Neuronal stem cell (in vitro differentiated cells): ENCODE data around the gene RASSF5.

Experiments used
- DNase-seq: peaks from one replicate; pipeline ENCODE4 v3.0.0-alpha.2; 2013; ENCODE audit warnings: low spot score
- H2AFZ ChIP-seq: one replicate; pipeline ENCODE4 v1.6.1; 2013; ENCODE audit warnings: mild to moderate bottlenecking, low read length, inconsistent platforms
- H2AK5ac ChIP-seq: 2 replicates; pipeline ENCODE4 v1.6.1; 2013; ENCODE audit warnings: low read depth, mild to moderate bottlenecking, inconsistent platforms, low read length, moderate library complexity, mixed read lengths
- H2BK120ac ChIP-seq: 2 replicates; pipeline ENCODE4 v1.6.1; 2013; ENCODE audit warnings: low read depth, mild to moderate bottlenecking, inconsistent platforms, low read length, moderate library complexity, mixed read lengths
- H2BK12ac ChIP-seq: one replicate; pipeline ENCODE4 v1.6.1; 2013; ENCODE audit warnings: low read length, inconsistent platforms
- H2BK15ac ChIP-seq: 2 replicates; pipeline ENCODE4 v1.6.1; 2013; ENCODE audit warnings: mild to moderate bottlenecking, low read length, inconsistent platforms, mixed read lengths
- H2BK5ac ChIP-seq: one replicate; pipeline ENCODE4 v1.6.1; 2013; ENCODE audit warnings: inconsistent platforms, mild to moderate bottlenecking, low read length, moderate library complexity
- H3K14ac ChIP-seq: one replicate; pipeline ENCODE4 v1.6.1; 2013; ENCODE audit warnings: low read length, inconsistent platforms
- H3K18ac ChIP-seq: 2 replicates; pipeline ENCODE4 v1.6.1; 2013; ENCODE audit warnings: low read length, inconsistent platforms
- H3K23ac ChIP-seq: 2 replicates; pipeline ENCODE4 v1.6.1; 2013; ENCODE audit warnings: low read depth, mild to moderate bottlenecking, mixed read lengths, low read length, inconsistent platforms; ENCODE audit not compliant: poor library complexity
- H3K27ac ChIP-seq: replicated peaks from 3 replicates; pipeline ENCODE4 v1.5.1; 2013; ENCODE audit warnings: low read length, inconsistent platforms
- H3K27me3 ChIP-seq, 3 experiments: 2 replicates each; pipeline ENCODE4 v1.6.1; 2013; ENCODE audit warnings: low read length in 3 of 3, mild to moderate bottlenecking in 2 of 3, inconsistent platforms in 1 of 3, low read depth in 1 of 3, mixed read lengths in 1 of 3, moderate library complexity in 1 of 3; ENCODE audit not compliant: control insufficient read depth in 3 of 3, insufficient read depth in 3 of 3
- H3K36me3 ChIP-seq, 2 donors: replicated peaks in 1 of 2; 2 replicates each; pipeline ENCODE4 v1.6.1; 2013; ENCODE audit warnings: low read length in 2 of 2; ENCODE audit not compliant: control insufficient read depth in 2 of 2, insufficient read depth in 2 of 2
- H3K4ac ChIP-seq: 2 replicates; pipeline ENCODE4 v1.6.1; 2013; ENCODE audit warnings: inconsistent platforms, mild to moderate bottlenecking, low read length, moderate library complexity
- H3K4me1 ChIP-seq, 2 donors: 1 replicate in 1 of 2; 2 replicates in 1 of 2; pipeline ENCODE4 v1.6.1; 2013; ENCODE audit warnings: low read length in 2 of 2, low read depth in 1 of 2; ENCODE audit not compliant: control insufficient read depth in 2 of 2, insufficient read depth in 1 of 2
- H3K4me2 ChIP-seq: one replicate; pipeline ENCODE4 v1.6.1; 2013; ENCODE audit warnings: mild to moderate bottlenecking, low read length, inconsistent platforms; ENCODE audit not compliant: insufficient read depth, poor library complexity, severe bottlenecking
- H3K4me3 ChIP-seq, 2 donors: 2 replicates each; pipeline ENCODE4 v1.5.1; 2013; ENCODE audit warnings: low read length in 2 of 2, mild to moderate bottlenecking in 2 of 2, inconsistent platforms in 1 of 2, moderate library complexity in 1 of 2
- H3K79me1 ChIP-seq: one replicate; pipeline ENCODE4 v1.6.1; 2013; ENCODE audit warnings: low read depth, mild to moderate bottlenecking, inconsistent platforms, low read length, moderate library complexity
- H3K9ac ChIP-seq: one replicate; pipeline ENCODE4 v1.6.1; 2013; ENCODE audit warnings: mild to moderate bottlenecking, low read depth, low read length, inconsistent platforms; ENCODE audit not compliant: poor library complexity
- H3K9me3 ChIP-seq, 2 donors: replicated peaks in 1 of 2; 2 replicates each; pipeline versions ENCODE3 to v1.6.1; 2013; ENCODE audit warnings: low read length in 2 of 2, mild to moderate bottlenecking in 2 of 2, inconsistent platforms in 1 of 2, low read depth in 1 of 2, mixed read lengths in 1 of 2, moderate library complexity in 1 of 2; ENCODE audit not compliant: control insufficient read depth in 2 of 2, insufficient read depth in 1 of 2
- H4K8ac ChIP-seq: one replicate; pipeline ENCODE4 v1.6.1; 2013; ENCODE audit warnings: low read depth, mild to moderate bottlenecking, inconsistent platforms, low read length, moderate library complexity
- H4K91ac ChIP-seq: one replicate; pipeline ENCODE4 v1.6.1; 2013; ENCODE audit warnings: low read length, low read depth, mild to moderate bottlenecking, inconsistent platforms; ENCODE audit not compliant: poor library complexity
- WGBS, 2 donors: extraction: QIAGEN DNeasy Blood & Tissue Kit; methylation state at CpG; one replicate each; pipeline ENCODE4 v1.1.7; 2013; ENCODE audit warnings: missing lambda C conversion rate in 2 of 2, mixed read lengths in 1 of 2; ENCODE audit not compliant: insufficient read length in 2 of 2, insufficient replicate concordance in 1 of 2; ENCODE audit errors: extremely low coverage in 2 of 2; 5-methylcytosine and 5-hydroxymethylcytosine counted together

The RASSF5 gene

DNA sequence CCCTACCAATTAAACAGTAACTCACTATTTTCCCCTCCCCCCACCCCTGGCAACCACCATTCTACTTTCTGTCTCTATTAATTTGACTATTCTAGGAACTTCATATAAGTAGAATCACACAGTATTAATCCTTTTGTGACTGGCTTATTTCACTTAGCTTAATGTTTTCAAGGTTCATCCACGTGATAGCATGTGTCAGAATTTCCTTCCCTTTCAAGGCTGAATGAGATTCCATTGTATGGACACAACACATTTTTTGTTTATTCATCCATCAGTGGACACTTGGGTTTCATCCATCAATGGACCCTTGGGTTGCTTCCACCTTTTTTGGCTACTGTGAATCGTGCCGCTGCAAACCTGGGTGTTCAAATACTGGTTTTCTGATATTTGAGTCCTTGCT is 63.2 kb downstream of the RASSF5 start:
- H3K9ac ChIP-seq, result no peak overlapping the region
- no peak overlapping the region for H3K23ac ChIP-seq
- no peak overlapping the region for H3K4me3 ChIP-seq
- H4K91ac ChIP-seq, result no peak overlapping the region
- H3K4me2 ChIP-seq, result no peak overlapping the region
- no peak overlapping the region for H3K27ac ChIP-seq
- no peak for DNase-seq
- H2BK120ac ChIP-seq, result no peak overlapping the region
- no CpG with 5 or more reads among the region's 3 CpGs for WGBS, 2 donors
- H3K36me3 ChIP-seq, result no peaks in the 10 kb centered on the region
- H4K8ac ChIP-seq, result no peak overlapping the region
- H2BK15ac ChIP-seq, result no peak overlapping the region
- no peaks in the 10 kb centered on the region for H3K4me1 ChIP-seq
- no peak overlapping the region for H3K14ac ChIP-seq
- H3K4ac ChIP-seq, result no peak overlapping the region
- no peak overlapping the region for H2BK12ac ChIP-seq
- H2BK5ac ChIP-seq, result no peak overlapping the region
- H3K27me3 ChIP-seq, result peaks cover 0 to 12% (median 0%) of the 10 kb centered on the region in 3 experiments
- H3K9me3 ChIP-seq, result no peaks in the 10 kb centered on the region
- no peaks in the 10 kb centered on the region for H3K79me1 ChIP-seq
- H3K18ac ChIP-seq, result no peak overlapping the region
- no peak overlapping the region for H2AK5ac ChIP-seq
- H2AFZ ChIP-seq, result no peak overlapping the region

DNA sequence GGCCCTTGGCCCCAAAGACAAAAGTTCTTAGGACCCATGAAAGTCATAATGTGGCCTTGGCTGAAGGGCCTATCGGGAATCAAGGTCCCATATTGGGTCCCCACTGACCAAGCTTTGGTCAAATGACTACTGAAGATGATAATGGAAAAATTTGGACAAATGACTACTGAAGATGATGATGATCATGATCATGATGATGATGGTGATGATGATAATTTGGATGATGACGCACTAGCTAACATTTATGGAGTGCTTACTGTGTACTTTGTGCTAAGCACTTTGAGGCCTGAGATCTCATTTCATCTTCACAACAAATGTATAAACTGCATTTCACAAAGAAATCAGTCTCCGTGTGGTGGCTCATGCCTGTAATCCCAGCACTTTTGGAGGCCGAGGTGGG is 65.5 kb downstream of the RASSF5 start:
- H3K18ac ChIP-seq, result no peak overlapping the region
- H3K36me3 ChIP-seq, result no peaks in the 10 kb centered on the region
- no peak overlapping the region for H3K23ac ChIP-seq
- H2BK12ac ChIP-seq, result no peak overlapping the region
- no peaks in the 10 kb centered on the region for H3K9me3 ChIP-seq
- H4K8ac ChIP-seq, result no peak overlapping the region
- H3K9ac ChIP-seq, result no peak overlapping the region
- no peak overlapping the region for H3K4ac ChIP-seq
- WGBS, 2 donors, result no CpG with 5 or more reads among the region's 4 CpGs
- no peak overlapping the region for H3K4me3 ChIP-seq
- no peak overlapping the region for H2BK15ac ChIP-seq
- H4K91ac ChIP-seq, result no peak overlapping the region
- H2AK5ac ChIP-seq, result no peak overlapping the region
- no peak overlapping the region for H2AFZ ChIP-seq
- H3K27ac ChIP-seq, result no peak overlapping the region
- peaks cover 0 to 1% of the 10 kb centered on the region in 2 donors for H3K4me1 ChIP-seq
- H2BK5ac ChIP-seq, result no peak overlapping the region
- H3K79me1 ChIP-seq, result no peaks in the 10 kb centered on the region
- H3K14ac ChIP-seq, result no peak overlapping the region
- no peak overlapping the region for H2BK120ac ChIP-seq
- no peak for DNase-seq
- no peaks in the 10 kb centered on the region for H3K27me3 ChIP-seq
- H3K4me2 ChIP-seq, result no peak overlapping the region

DNA sequence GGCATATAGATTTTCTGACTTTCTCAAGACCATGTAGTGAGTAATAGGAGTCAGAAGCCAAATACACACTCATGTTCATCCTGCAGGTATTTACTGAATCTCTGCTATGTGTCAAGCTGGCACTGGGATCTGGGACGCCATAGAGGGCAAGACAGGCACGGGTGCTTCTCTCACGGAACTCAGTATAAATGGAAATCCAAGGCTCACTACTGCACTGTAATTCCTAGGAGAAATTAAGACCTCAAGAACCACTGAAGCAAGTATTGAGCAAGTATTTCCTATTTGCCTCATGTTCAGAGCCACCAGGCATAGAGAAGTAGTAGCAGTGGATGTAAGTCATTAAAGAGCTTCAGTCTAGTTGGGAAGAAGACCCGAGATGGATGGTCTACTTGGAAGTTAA is 66.0 kb downstream of the RASSF5 start:
- Histone ChIP-seq H3K27me3 (no peaks in the 10 kb centered on the region), H2BK12ac (no peak overlapping the region), H2BK120ac (no peak overlapping the region), H3K4me3 (no peak overlapping the region), H2BK5ac (no peak overlapping the region), H2AFZ (no peak overlapping the region), H4K8ac (no peak overlapping the region), H3K18ac (no peak overlapping the region), H3K4me1 (peaks cover 0 to 1% of the 10 kb centered on the region in 2 donors), H3K23ac (no peak overlapping the region), H3K4me2 (no peak overlapping the region), H3K27ac (no peak overlapping the region), H4K91ac (no peak overlapping the region), H3K9ac (no peak overlapping the region), H2BK15ac (no peak overlapping the region), H3K36me3 (no peaks in the 10 kb centered on the region), H3K14ac (no peak overlapping the region), H3K9me3 (no peaks in the 10 kb centered on the region), H2AK5ac (no peak overlapping the region), H3K4ac (no peak overlapping the region), H3K79me1 (no peaks in the 10 kb centered on the region)
- no peak for DNase-seq
- no CpG with 5 or more reads among the region's 4 CpGs for WGBS, 2 donors

DNA sequence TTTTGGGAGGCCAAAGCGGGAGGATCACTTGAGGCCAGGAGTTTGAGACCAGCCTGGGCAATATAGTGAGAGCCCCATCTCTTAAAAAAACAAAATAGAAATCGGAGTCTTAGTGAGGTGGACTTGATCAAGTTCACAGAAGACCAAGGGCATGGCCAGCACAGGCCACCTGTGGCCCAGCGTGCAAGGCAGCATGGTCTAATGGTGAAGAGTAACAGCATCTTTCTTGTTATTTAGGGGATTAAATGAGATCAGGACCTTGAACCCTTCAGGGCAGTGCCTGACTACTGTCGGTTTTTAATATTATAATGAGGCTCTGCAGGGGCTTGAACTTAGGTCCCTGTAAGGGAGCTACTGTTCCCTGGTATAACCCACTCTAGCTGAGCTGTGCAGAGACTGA is 66.4 kb downstream of the RASSF5 start:
- no peak overlapping the region for H3K4ac ChIP-seq
- H2BK5ac ChIP-seq, result no peak overlapping the region
- no peak overlapping the region for H4K91ac ChIP-seq
- H3K79me1 ChIP-seq, result no peaks in the 10 kb centered on the region
- H3K36me3 ChIP-seq, result no peaks in the 10 kb centered on the region
- no peak overlapping the region for H3K4me2 ChIP-seq
- no peak for DNase-seq
- no peak overlapping the region for H2AFZ ChIP-seq
- H2BK12ac ChIP-seq, result no peak overlapping the region
- H3K23ac ChIP-seq, result no peak overlapping the region
- H3K4me3 ChIP-seq, result no peak overlapping the region
- no CpG with 5 or more reads among the region's 4 CpGs for WGBS, 2 donors
- peaks cover 0 to 1% of the 10 kb centered on the region in 2 donors for H3K4me1 ChIP-seq
- H3K27ac ChIP-seq, result no peak overlapping the region
- H3K14ac ChIP-seq, result no peak overlapping the region
- no peaks in the 10 kb centered on the region for H3K9me3 ChIP-seq
- no peak overlapping the region for H3K9ac ChIP-seq
- no peak overlapping the region for H2BK120ac ChIP-seq
- no peak overlapping the region for H2AK5ac ChIP-seq
- no peaks in the 10 kb centered on the region for H3K27me3 ChIP-seq
- H4K8ac ChIP-seq, result no peak overlapping the region
- no peak overlapping the region for H2BK15ac ChIP-seq
- H3K18ac ChIP-seq, result no peak overlapping the region
